Smooth muscle cell (in vitro differentiated cells): ENCODE data around the gene EML6. TPM values are rescaled to one million over a fixed set of nuclear protein-coding genes. Genes with fewer than 3 reads are reported as not detected.

Experiments
- DNase-seq: peaks from one replicate; lab custom pipeline; 2025; ENCODE audit not compliant: unreplicated experiment; lab: John Stamatoyannopoulos, UW
- H2AFZ ChIP-seq: fragments of 200-600 bp; sonication (generic); 2 replicates; pipeline ENCODE4 v1.6.0; 2016; ENCODE audit warnings: antibody characterized with exemption, low read depth, mild to moderate bottlenecking
- H3F3A ChIP-seq: fragments of 200-600 bp; sonication (generic); 2 replicates; pipeline ENCODE4 v1.6.0; 2017; ENCODE audit warnings: antibody characterized with exemption, low read depth
- H3K27ac ChIP-seq: fragments of 200-600 bp; sonication (generic); 2 replicates; pipeline ENCODE4 v1.5.1; 2016; ENCODE audit warnings: low read depth, mild to moderate bottlenecking
- H3K27me3 ChIP-seq: fragments of 200-600 bp; sonication (generic); 2 replicates; pipeline ENCODE4 v1.6.1; 2016; ENCODE audit warnings: low read depth, mild to moderate bottlenecking
- H3K36me3 ChIP-seq: fragments of 200-600 bp; sonication (generic); 2 replicates; pipeline ENCODE4 v1.5.1; 2016; ENCODE audit warnings: low read depth
- H3K4me1 ChIP-seq: fragments of 200-600 bp; sonication (generic); 2 replicates; pipeline ENCODE4 v1.5.1; 2016; ENCODE audit warnings: low read depth
- H3K4me2 ChIP-seq: fragments of 200-600 bp; sonication (generic); 2 replicates; pipeline ENCODE4 v1.6.0; 2016; ENCODE audit warnings: mild to moderate bottlenecking
- H3K4me3 ChIP-seq: fragments of 200-600 bp; sonication (generic); 2 replicates; pipeline ENCODE4 v1.5.1; 2016; ENCODE audit warnings: mild to moderate bottlenecking
- H3K79me2 ChIP-seq: fragments of 200-600 bp; sonication (generic); 2 replicates; pipeline ENCODE4 v1.6.0; 2016; ENCODE audit warnings: low read depth, mild to moderate bottlenecking
- H3K9ac ChIP-seq: fragments of 200-600 bp; sonication (generic); 2 replicates; pipeline ENCODE4 v1.6.0; 2016; ENCODE audit warnings: low read depth
- H3K9me3 ChIP-seq: fragments of 200-600 bp; sonication (generic); replicated peaks from 2 replicates; pipeline ENCODE4 v1.5.1; 2016; ENCODE audit warnings: low read depth
- H4K20me1 ChIP-seq: fragments of 200-600 bp; sonication (generic); 2 replicates; pipeline ENCODE4 v1.6.0; 2016; ENCODE audit warnings: low read depth
- CTCF ChIP-seq: fragments of 200-600 bp; sonication (generic); IDR thresholded peaks from 2 replicates; pipeline ENCODE4 v1.5.1; 2017; ENCODE audit warnings: borderline replicate concordance, mild to moderate bottlenecking, antibody characterized with exemption; ENCODE audit not compliant: insufficient read depth, poor library complexity, severe bottlenecking
- WGBS: methylation state at CpG from one replicate; pipeline ENCODE4 v1.1.7; 2016; ENCODE audit warnings: low lambda C conversion rate; 5-methylcytosine and 5-hydroxymethylcytosine counted together
- polyA plus RNA-seq: library from polyadenylated mRNA; unstranded; fragments of >200 nt; fragmentation: Nextera tagmentation; extraction: Ambion mirVana; gene quantifications from 2 replicates; pipeline ENCODE4 v1.2.1, GENCODE V29; 2016
- total RNA-seq: library from RNA; depleted of rRNA; stranded (reverse); fragments of >200 nt; gene quantifications from 2 replicates; pipeline ENCODE4 v1.2.3, GENCODE V29; 2014

The EML6 gene
- total and polyA plus RNA-seq, 2 experiments from 2014 or later, result 0.49 to 0.54 TPM

- Histone ChIP-seq H3K79me2 (no peaks in the 10 kb centered on the region), H2AFZ (peak overlapping the region; percentile 88), H3K9me3 (no peaks in the 10 kb centered on the region), H3K4me3 (peak overlapping the region; percentile 77), H3K4me1 (peaks cover 4% of the 10 kb centered on the region), H4K20me1 (no peaks in the 10 kb centered on the region), H3K27ac (no peak overlapping the region), H3F3A (no peaks in the 10 kb centered on the region), H3K4me2 (peak overlapping the region; percentile 85), H3K27me3 (peaks cover 39% of the 10 kb centered on the region), H3K36me3 (no peaks in the 10 kb centered on the region), H3K9ac (peak overlapping the region; percentile 58)
- 2% methylated on average over 23 of the region's 23 CpGs for WGBS
- no peak for TF ChIP-seq CTCF
- DNase-seq, result no peak
These were observed 616 bp downstream of the EML6 start for GRCh38 chr2:54723996-54724559.

DNA sequence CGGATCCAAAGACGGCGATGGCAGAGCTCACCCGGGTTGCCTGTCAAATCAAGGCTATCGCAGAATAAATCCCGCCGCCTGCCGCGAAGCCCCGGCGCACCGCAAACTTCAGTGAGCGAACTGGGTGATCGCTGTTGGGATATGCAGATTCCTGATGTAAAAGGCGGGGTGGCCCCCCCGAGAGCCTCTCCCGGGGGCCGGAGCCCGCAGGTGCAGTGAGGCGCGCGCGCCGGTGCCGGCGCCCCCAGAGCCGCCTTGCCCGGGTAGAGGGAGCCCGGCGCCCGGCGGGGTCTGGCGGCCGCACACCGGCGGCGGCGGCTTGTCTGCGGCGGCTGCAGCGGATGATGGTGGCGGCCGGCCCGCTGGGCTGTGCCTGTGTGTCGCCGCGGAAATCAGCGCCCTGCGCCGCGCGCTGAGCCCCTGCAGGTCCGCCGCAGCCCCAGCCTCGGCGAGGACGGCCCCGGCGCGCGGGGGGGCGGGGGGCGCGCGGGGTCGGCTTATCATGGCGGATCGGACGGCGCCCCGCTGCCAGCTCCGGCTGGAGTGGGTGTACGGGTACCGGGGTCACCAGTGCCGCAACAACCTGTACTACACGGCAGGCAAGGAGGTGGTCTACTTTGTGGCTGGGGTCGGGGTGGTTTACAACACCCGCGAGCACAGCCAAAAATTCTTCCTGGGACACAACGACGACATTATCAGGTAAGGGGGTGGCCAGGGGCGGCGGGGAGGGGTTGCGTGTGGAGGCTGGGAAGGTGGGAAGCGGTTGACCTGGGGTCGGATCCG lies 1.3 kb downstream of the EML6 start:
- peaks cover 39% of the 10 kb centered on the region for H3K27me3 ChIP-seq
- H3K9me3 ChIP-seq, result no peaks in the 10 kb centered on the region
- peak overlapping the region; percentile 85 for H3K4me2 ChIP-seq
- H3K27ac ChIP-seq, result no peak overlapping the region
- H3K79me2 ChIP-seq, result no peaks in the 10 kb centered on the region
- DNase-seq, result no peak
- no peak for TF ChIP-seq CTCF
- no peak overlapping the region for H3K9ac ChIP-seq
- no peaks in the 10 kb centered on the region for H4K20me1 ChIP-seq
- H3K4me3 ChIP-seq, result peak overlapping the region; percentile 77
- H3K4me1 ChIP-seq, result peaks cover 4% of the 10 kb centered on the region
- WGBS, result 1% methylated on average over 57 of the region's 87 CpGs
- H3F3A ChIP-seq, result no peaks in the 10 kb centered on the region
- H2AFZ ChIP-seq, result peak overlapping the region; percentile 88
- H3K36me3 ChIP-seq, result no peaks in the 10 kb centered on the region

DNA sequence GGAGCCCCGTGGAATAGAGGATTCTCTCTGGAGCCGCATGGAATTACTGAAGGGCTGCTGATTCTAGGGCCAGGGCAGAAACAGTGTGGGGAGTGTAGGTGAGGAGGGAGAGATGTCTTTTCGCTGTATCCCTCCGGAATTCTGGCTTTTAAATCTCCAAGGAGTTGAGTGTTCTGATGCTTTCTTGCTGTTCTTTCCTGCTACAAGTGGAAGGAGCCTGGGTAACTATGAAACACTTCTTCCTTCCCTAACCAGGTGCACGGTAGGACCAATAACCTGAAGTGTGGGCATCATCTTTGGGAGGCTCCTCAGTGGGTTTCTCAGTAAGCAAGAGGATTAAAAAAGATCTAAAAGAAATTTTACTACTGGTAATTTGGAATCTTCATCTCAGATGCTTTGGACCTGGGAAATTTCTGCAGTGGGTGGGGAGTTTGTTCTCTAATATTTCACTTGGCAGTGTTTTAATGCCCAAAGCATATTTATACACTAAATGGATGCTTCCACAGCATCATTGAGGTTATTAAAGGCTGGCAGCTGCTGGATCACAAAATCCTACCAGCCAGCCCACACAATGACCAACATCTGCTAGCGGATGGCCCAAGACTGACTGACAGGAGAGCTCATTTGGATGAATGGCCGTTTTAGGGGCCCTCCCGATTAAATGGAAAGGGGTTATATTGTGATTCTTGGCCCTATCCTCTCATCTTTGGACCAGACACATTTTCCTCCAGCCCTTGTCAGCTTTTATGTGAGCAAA lies 2.1 kb downstream of the EML6 start:
- no peak overlapping the region for H3K27ac ChIP-seq
- H3K9me3 ChIP-seq, result no peaks in the 10 kb centered on the region
- no peak overlapping the region for H3K9ac ChIP-seq
- H3K4me2 ChIP-seq, result peak overlapping the region; percentile 85
- TF ChIP-seq CTCF, result no peak
- WGBS, result 45% methylated on average over 8 of the region's 8 CpGs
- H4K20me1 ChIP-seq, result no peaks in the 10 kb centered on the region
- no peak for DNase-seq
- H2AFZ ChIP-seq, result no peak overlapping the region
- no peaks in the 10 kb centered on the region for H3F3A ChIP-seq
- H3K36me3 ChIP-seq, result no peaks in the 10 kb centered on the region
- peak overlapping the region; percentile 77 for H3K4me3 ChIP-seq
- peaks cover 39% of the 10 kb centered on the region for H3K27me3 ChIP-seq
- H3K4me1 ChIP-seq, result peaks cover 4% of the 10 kb centered on the region
- H3K79me2 ChIP-seq, result no peaks in the 10 kb centered on the region
